H1 (cell line): Measurements from ENCODE around the gene CRHR1. TPM values are rescaled to one million over a fixed set of nuclear protein-coding genes. Genes with fewer than 3 reads are reported as not detected.

Source experiments
- CTCF ChIA-PET: fragments of 300-600 bp; sonication (Branson Sonifier 250); formaldehyde crosslinking; loops from one replicate; lab custom pipeline; 2021; ENCODE audit not compliant: partially characterized antibody; lab: Charles Lee
- POLR2A ChIA-PET: fragments of 300-600 bp; sonication (Branson Sonifier 250); formaldehyde crosslinking; loops from one replicate; lab custom pipeline; 2021; ENCODE audit warnings: inconsistent platforms; ENCODE audit not compliant: partially characterized antibody; lab: Charles Lee
- DNase-seq, 2 experiments: peaks; one replicate each; pipeline versions ENCODE4 v3.0.0 to v3.0.0-alpha.2; 2010 to 2022; ENCODE audit warnings: low spot score in 2 of 2, low read depth in 1 of 2, mixed read lengths in 1 of 2
- FAIRE-seq: peaks from 2 replicates; lab custom pipeline; 2011; peaks lifted over from hg19 to GRCh38; lab: Jason Lieb, UNC
- H2AFZ ChIP-seq: 2 replicates; pipeline ENCODE4 v1.8.1; 2012; ENCODE audit warnings: low read length, inconsistent platforms
- H2AK5ac ChIP-seq: 2 replicates; pipeline ENCODE4 v1.6.1; 2013; ENCODE audit warnings: low read depth, low read length
- H2BK120ac ChIP-seq: replicated peaks from 2 replicates; pipeline ENCODE3; 2013; ENCODE audit warnings: low read depth, low read length, inconsistent platforms
- H2BK12ac ChIP-seq: 2 replicates; pipeline ENCODE4 v1.6.1; 2013; ENCODE audit warnings: low read depth, low read length
- H2BK15ac ChIP-seq: 2 replicates; pipeline ENCODE4 v1.6.1; 2013; ENCODE audit warnings: low read length
- H2BK20ac ChIP-seq: 2 replicates; pipeline ENCODE4 v1.6.1; 2013; ENCODE audit warnings: low read length
- H2BK5ac ChIP-seq: 2 replicates; pipeline ENCODE4 v1.6.1; 2013; ENCODE audit warnings: low read depth, low read length
- H3K14ac ChIP-seq: 2 replicates; pipeline ENCODE4 v1.6.1; 2013; ENCODE audit warnings: inconsistent platforms; ENCODE audit not compliant: insufficient read length
- H3K18ac ChIP-seq: 2 replicates; pipeline ENCODE4 v1.6.1; 2013; ENCODE audit warnings: low read length; ENCODE audit errors: extremely low read depth
- H3K23ac ChIP-seq: 2 replicates; pipeline ENCODE4 v1.6.1; 2013; ENCODE audit warnings: inconsistent platforms; ENCODE audit not compliant: insufficient read length
- H3K23me2 ChIP-seq: 2 replicates; pipeline ENCODE4 v1.6.1; 2013; ENCODE audit warnings: low read depth, low read length
- H3K27ac ChIP-seq: 2 replicates; pipeline ENCODE4 v1.6.1; 2011; ENCODE audit warnings: low read depth, low read length, inconsistent platforms
- H3K27me3 ChIP-seq, 4 experiments: replicated peaks in 1 of 4; 1 replicate in 1 of 4; 2 replicates in 3 of 4; pipeline versions ENCODE4 v1.6.1 to v1.8.1; 2011 to 2013; ENCODE audit warnings: low read length in 3 of 4, mild to moderate bottlenecking in 3 of 4, inconsistent platforms in 2 of 4, mixed read lengths in 2 of 4, moderate library complexity in 1 of 4; ENCODE audit not compliant: control insufficient read depth in 3 of 4, insufficient read depth in 3 of 4; ENCODE audit errors: extremely low read depth in 1 of 4
- H3K36me3 ChIP-seq, 4 experiments: 2 replicates each; pipeline versions ENCODE4 v1.6.1 to v1.8.1; 2011 to 2013; ENCODE audit warnings: mild to moderate bottlenecking in 4 of 4, low read length in 3 of 4, moderate library complexity in 2 of 4, control low read depth in 1 of 4, inconsistent platforms in 1 of 4; ENCODE audit not compliant: insufficient read depth in 4 of 4, control insufficient read depth in 2 of 4
- H3K4ac ChIP-seq: replicated peaks from 2 replicates; pipeline ENCODE3; 2013; ENCODE audit warnings: low read length, low read depth, mixed read lengths, inconsistent platforms; ENCODE audit not compliant: insufficient read length
- H3K4me1 ChIP-seq, 4 experiments: replicated peaks in 1 of 4; 1 replicate in 1 of 4; 2 replicates in 3 of 4; pipeline versions ENCODE4 v1.6.1 to v1.8.1; 2011 to 2013; ENCODE audit warnings: low read length in 3 of 4, inconsistent platforms in 2 of 4, mixed read lengths in 1 of 4; ENCODE audit not compliant: insufficient read depth in 4 of 4, control insufficient read depth in 3 of 4
- H3K4me2 ChIP-seq, 2 experiments: 2 replicates each; pipeline versions ENCODE4 v1.6.1 to v1.8.1; 2011 to 2013; ENCODE audit warnings: low read depth in 2 of 2, low read length in 2 of 2, control low read depth in 1 of 2, inconsistent platforms in 1 of 2, mild to moderate bottlenecking in 1 of 2; ENCODE audit not compliant: insufficient read depth in 1 of 2
- H3K4me3 ChIP-seq, 4 experiments: fragments of 200-600, 300-600 bp in 1 of 4; sonication (generic), shearing (Covaris generic), sonication (Bioruptor Twin) in 1 of 4; 2 replicates each; pipeline versions ENCODE4 v1.5.1 to v1.8.1; 2011 to 2016; ENCODE audit warnings: low read length in 4 of 4, low read depth in 3 of 4, control low read depth in 2 of 4, inconsistent platforms in 2 of 4, mild to moderate bottlenecking in 2 of 4, mixed read lengths in 1 of 4, moderate library complexity in 1 of 4; ENCODE audit not compliant: insufficient read depth in 2 of 4; ENCODE audit errors: extremely low read depth in 1 of 4
- H3K56ac ChIP-seq: replicated peaks from 2 replicates; pipeline ENCODE3; 2013; ENCODE audit warnings: low read depth, mild to moderate bottlenecking, mixed read lengths, low read length, inconsistent platforms; ENCODE audit not compliant: insufficient read length
- H3K79me1 ChIP-seq: 2 replicates; pipeline ENCODE4 v1.6.1; 2013; ENCODE audit warnings: low read depth, low read length, control low read depth
- H3K79me2 ChIP-seq, 2 experiments: 2 replicates each; pipeline versions ENCODE4 v1.6.1 to v1.8.1; 2012 to 2013; ENCODE audit warnings: low read length in 2 of 2, mild to moderate bottlenecking in 2 of 2, inconsistent platforms in 1 of 2; ENCODE audit not compliant: insufficient read depth in 2 of 2, control insufficient read depth in 1 of 2
- H3K9ac ChIP-seq, 4 experiments: replicated peaks in 1 of 4; 1 replicate in 1 of 4; 2 replicates in 3 of 4; pipeline versions ENCODE4 v1.6.1 to v1.8.1; 2011 to 2013; ENCODE audit warnings: low read depth in 3 of 4, low read length in 3 of 4, control low read depth in 2 of 4, mild to moderate bottlenecking in 2 of 4, moderate library complexity in 2 of 4, inconsistent platforms in 1 of 4; ENCODE audit errors: extremely low read depth in 1 of 4
- H3K9me3 ChIP-seq, 2 experiments: 2 replicates each; pipeline versions ENCODE4 v1.6.1 to v1.8.1; 2012 to 2013; ENCODE audit warnings: mild to moderate bottlenecking in 2 of 2, moderate library complexity in 2 of 2, control low read depth in 1 of 2, inconsistent platforms in 1 of 2, low read depth in 1 of 2, low read length in 1 of 2, mixed read lengths in 1 of 2; ENCODE audit not compliant: insufficient read depth in 2 of 2
- H4K20me1 ChIP-seq, 2 experiments: replicated peaks in 1 of 2; 2 replicates each; pipeline versions ENCODE3 to v1.8.1; 2011 to 2013; ENCODE audit warnings: inconsistent platforms in 2 of 2, low read length in 2 of 2, mild to moderate bottlenecking in 1 of 2; ENCODE audit not compliant: insufficient read depth in 2 of 2, control insufficient read depth in 1 of 2
- H4K5ac ChIP-seq: 2 replicates; pipeline ENCODE4 v1.6.1; 2013; ENCODE audit warnings: low read length, low read depth, mixed read lengths, inconsistent platforms; ENCODE audit not compliant: insufficient read length
- H4K8ac ChIP-seq: 2 replicates; pipeline ENCODE4 v1.8.0; 2013; ENCODE audit warnings: mild to moderate bottlenecking, moderate library complexity, low read length, inconsistent platforms; ENCODE audit not compliant: insufficient read depth; ENCODE audit errors: extremely low read depth
- H4K91ac ChIP-seq: replicated peaks from 2 replicates; pipeline ENCODE3; 2013; ENCODE audit warnings: low read length, mixed read lengths, inconsistent platforms; ENCODE audit not compliant: insufficient read length
- CTCF ChIP-seq, 3 experiments: IDR thresholded peaks; 1 replicate in 2 of 3; 2 replicates in 1 of 3; pipeline versions ENCODE4 v1.5.1 to v1.6.1; 2011; ENCODE audit warnings: low read length in 3 of 3, mild to moderate bottlenecking in 3 of 3, inconsistent platforms in 2 of 3, low read depth in 1 of 3, moderate library complexity in 1 of 3; ENCODE audit not compliant: insufficient read depth in 1 of 3; ENCODE audit errors: control extremely low read depth in 1 of 3
- POU5F1 ChIP-seq: IDR thresholded peaks from 2 replicates; pipeline ENCODE4 v1.6.1; 2011; ENCODE audit warnings: low read depth, mild to moderate bottlenecking, low read length, moderate library complexity
- ZNF274 ChIP-seq: IDR thresholded peaks from 2 replicates; pipeline ENCODE4 v1.7.0; 2012; ENCODE audit warnings: low read length, borderline replicate concordance; ENCODE audit errors: extremely low read depth
- WGBS, 2 experiments: shearing (Covaris generic) in 1 of 2; methylation state at CpG; one replicate each; pipeline versions ENCODE4 v1.1.6 to v1.1.7; 2013 to 2015; ENCODE audit warnings: low lambda C conversion rate in 2 of 2, mixed read lengths in 2 of 2, inconsistent platforms in 1 of 2, low coverage in 1 of 2, missing lambda C conversion rate in 1 of 2; ENCODE audit not compliant: insufficient replicate concordance in 2 of 2, insufficient coverage in 1 of 2, insufficient read length in 1 of 2; ENCODE audit errors: extremely low coverage in 1 of 2, missing lambda C conversion rate in 1 of 2; 5-methylcytosine and 5-hydroxymethylcytosine counted together
- polyA plus RNA-seq, 7 experiments: library from polyadenylated mRNA; depleted of rRNA in 3 of 7; stranded (reverse) in 5 of 7; unstranded in 2 of 7; fragments of >200 nt in 5 of 7; fragments of 200-250 nt in 2 of 7; gene quantifications; 1 replicate in 5 of 7; 2 replicates in 1 of 7; 4 replicates in 1 of 7; pipeline versions ENCODE4 v1.2.1 to v1.2.3, GENCODE V29; 2011 to 2013; ENCODE audit warnings: missing spikeins in 2 of 7, mixed read lengths in 2 of 7
- total RNA-seq: library from RNA; stranded (reverse); fragmentation: NEBNext Ultra II Directional; extraction: Animal tissue kit (Norgen Biotek cat#: 25700); gene quantifications from 2 replicates; pipeline ENCODE4 v1.2.1, GENCODE V29; 2021

The CRHR1 gene
- total and polyA plus RNA-seq, 2 of the 8 experiments (the other 6 are each of a cell fraction or from before 2014, with no cell fraction given): 0.56 to 1.7 TPM

GRCh38 chr17:45753645-45754225 is 30.4 kb upstream of the CRHR1 start:
- H3K18ac ChIP-seq: no peak overlapping the region
- 72% methylated on average over 5 of the region's 7 CpGs; no CpG with 5 or more reads in 1 of the 2 experiments for WGBS, 2 experiments
- POLR2A ChIA-PET: no interaction called here

More at GRCh38 chr17:45753645-45754225, 30.4 kb upstream of the CRHR1 start:
- Histone ChIP-seq H3K14ac (no peak overlapping the region), H2AFZ (no peak overlapping the region), H3K79me2 (no peaks in the 10 kb centered on the region), H2BK120ac (no peak overlapping the region), H3K23ac (no peak overlapping the region), H3K27ac (no peak overlapping the region), H3K36me3 (no peaks in the 10 kb centered on the region), H4K5ac (no peak overlapping the region), H4K91ac (no peak overlapping the region), H4K8ac (no peak overlapping the region; the same call in 1 of the 2 replicates), H3K4me2 (no peak overlapping the region), H3K4me1 (no peaks in the 10 kb centered on the region), H2BK20ac (no peak overlapping the region), H2AK5ac (no peak overlapping the region), H3K27me3 (peaks cover 0 to 37% (median 15%) of the 10 kb centered on the region in 4 experiments; a peak in 5 of 7 replicates), H2BK15ac (no peak overlapping the region), H3K4me3 (no peak overlapping the region), H3K23me2 (no peaks in the 10 kb centered on the region; the same call in 1 of the 2 replicates), H4K20me1 (no peaks in the 10 kb centered on the region), H3K56ac (no peak overlapping the region), H3K9me3 (no peaks in the 10 kb centered on the region), H2BK12ac (no peak overlapping the region), H2BK5ac (no peak overlapping the region), H3K79me1 (no peaks in the 10 kb centered on the region), H3K9ac (no peak overlapping the region), H3K4ac (no peak overlapping the region)
- FAIRE-seq (no peak), DNase-seq (no peak)
- no peak for TF ChIP-seq ZNF274
- TF ChIP-seq CTCF (IDR thresholded peaks at IDR 0.05; ENCODE audit: control extremely low read depth in 1 of 3, insufficient read depth in 1 of 3, low read depth in 1 of 3, low read length in 3 of 3): peak in 1 of 3 experiments; percentile 2; a peak in 1 of 4 replicates
- no peak for TF ChIP-seq POU5F1
- CTCF ChIA-PET: interaction anchor here (0.7 to 2.3 kb wide), 12 partner anchors 8 to 119 kb away, joined by 3 to 8 read pairs (median 3); no protein-coding TSS in a partner anchor
